Skeletal muscle cell (primary cell): ENCODE results near the gene GCNA.
"Not testable (repeated sequence)": the region's sequence is repeated elsewhere in the genome, so short reads cannot be mapped to it uniquely, and the experiment has no call there.

Experiments used
- DNase-seq: peaks from one replicate; pipeline ENCODE4 v3.0.0-alpha.2; 2010; ENCODE audit warnings: low read depth
- H3K4me3 ChIP-seq: 2 replicates; pipeline ENCODE4 v1.5.1; 2011; ENCODE audit warnings: low read depth, mild to moderate bottlenecking, control low read depth, low read length, moderate library complexity

The GCNA gene

DNA sequence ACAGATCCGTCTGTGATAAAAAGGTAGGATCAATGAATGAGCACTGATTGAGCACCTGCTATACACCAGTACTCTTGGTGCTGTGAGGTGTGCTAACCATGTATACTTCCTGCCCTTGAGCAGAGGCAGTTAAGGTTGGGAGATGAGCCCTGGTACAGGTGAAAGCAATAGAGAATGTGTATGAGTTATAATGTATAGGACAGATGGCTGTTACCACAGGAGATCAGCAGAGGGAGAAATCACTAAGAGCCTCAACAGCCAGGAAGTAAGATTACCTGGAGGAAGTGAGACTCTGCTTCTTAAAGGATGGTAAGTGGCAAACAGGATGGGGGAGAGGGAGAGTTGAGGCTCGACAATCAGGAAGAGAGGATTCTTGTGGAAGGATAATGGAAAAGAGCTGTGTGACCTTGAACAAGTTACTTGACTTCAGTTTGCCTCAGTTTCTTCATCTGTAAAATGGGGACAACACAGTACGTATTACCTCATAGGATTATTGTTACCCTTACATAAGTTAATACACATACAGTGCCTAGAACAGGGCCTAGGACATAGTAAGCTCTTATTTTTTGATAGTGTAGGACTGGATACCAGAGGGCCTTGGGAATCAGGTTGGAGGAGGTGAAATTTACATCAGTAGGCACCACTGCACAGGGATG lies 31.0 kb downstream of the GCNA start:
- no peak overlapping the region for H3K4me3 ChIP-seq
- DNase-seq: no peak

- DNase-seq, H3K4me3 ChIP-seq: not testable (repeated sequence)
Observed at GRCh38 chrX:71611736-71612135, 33.5 kb downstream of the GCNA start.

DNA sequence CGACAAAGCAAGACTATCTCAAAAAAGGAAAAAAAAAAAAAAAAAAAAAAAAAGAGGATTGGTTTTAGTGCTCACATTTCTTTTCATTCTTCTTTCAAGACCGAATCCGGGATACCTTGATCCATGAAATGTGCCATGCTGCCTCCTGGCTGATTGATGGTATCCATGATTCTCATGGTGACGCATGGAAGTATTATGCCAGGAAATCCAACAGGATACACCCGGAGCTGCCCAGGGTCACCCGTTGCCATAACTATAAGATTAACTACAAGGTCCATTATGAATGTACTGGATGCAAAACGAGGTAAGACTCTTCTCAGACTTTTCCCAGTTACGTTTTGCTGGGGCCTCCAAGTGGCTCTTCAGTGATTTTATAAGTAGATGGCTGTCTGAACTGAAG lies 34.0 kb downstream of the GCNA start:
- DNase-seq: no peak
- H3K4me3 ChIP-seq: no peak overlapping the region

DNA sequence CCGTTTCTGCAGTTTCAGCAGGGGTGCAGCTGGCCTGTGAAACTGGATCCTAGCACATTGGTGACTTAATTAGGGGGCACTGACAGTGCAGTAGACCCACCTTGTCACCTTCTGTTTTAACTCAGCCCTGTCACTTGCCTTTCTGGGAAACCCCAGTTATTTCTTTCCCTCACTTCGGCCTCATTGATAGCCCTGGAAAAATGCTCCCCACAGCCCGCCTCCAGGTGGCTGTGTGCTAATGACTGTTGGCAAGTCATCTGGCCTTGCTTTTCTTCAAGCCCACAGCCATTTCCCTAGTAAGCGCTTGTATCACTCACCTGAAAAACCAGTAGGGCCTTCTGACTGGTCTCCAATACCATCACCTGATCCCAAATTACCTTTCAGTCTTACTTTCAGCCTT lies 36.8 kb downstream of the GCNA start:
- DNase-seq: no peak
- no peak overlapping the region for H3K4me3 ChIP-seq

DNA sequence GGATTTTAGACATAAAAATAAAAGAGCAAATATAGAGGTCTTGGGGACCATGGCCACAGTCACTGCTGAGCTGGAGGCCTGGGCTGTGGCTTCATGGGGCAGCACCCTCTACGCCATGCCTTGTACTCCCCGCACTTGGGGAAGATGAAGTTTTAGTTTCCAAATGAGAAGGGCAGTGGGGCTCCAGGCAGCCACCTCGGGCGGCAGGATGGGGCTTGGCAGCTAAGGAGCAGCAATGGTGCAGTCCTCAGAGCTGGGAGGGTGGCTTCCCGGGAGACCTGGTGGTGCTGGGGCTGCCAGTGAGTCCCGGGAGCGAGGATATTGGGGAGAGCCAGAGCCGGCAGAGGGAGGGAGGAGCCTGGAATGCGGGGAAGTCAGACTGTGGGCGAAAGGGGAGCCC lies 37.7 kb downstream of the GCNA start:
- DNase-seq: no peak
- no peak overlapping the region for H3K4me3 ChIP-seq

DNA sequence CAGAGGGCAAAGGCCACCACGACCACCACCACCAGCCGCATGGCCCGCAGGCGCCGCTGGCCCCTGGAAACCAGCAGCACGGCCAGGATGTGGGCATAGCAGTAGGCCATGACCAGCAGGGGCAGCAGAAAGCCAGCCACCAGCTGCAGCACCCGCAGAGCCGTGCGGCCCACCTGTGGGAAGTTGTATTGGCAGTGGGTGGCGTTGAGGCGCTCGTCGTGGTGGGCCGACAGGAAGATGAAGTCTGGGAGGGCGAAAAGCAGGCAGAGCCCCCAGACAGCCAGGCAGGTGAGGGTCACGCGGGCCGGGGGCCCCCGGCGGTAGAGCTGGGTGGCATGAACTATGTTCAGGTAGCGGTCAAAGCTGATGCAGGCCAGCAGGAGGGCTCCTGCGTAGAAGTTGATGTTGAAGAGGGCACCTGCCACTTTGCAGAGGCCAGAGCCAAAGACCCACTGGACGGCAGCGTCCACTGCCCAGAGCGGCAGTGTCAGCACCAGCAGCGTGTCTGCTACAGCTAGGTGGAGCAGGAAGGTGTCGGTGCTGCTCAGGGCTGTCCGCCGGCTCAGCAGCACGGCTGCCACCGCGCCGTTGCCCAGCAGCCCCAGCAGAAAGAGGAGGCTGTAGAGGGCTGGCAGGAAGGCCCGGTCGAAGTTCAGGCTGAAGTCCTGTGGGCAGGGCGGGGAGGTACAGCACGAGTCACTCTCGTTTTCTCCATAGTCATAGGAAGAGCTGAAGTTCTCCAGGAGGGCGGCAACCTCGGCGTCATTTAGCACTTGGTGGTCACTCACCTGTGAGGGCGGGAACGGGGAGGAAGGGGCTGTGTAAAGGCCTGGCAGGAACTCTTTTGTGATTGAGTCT lies 38.7 kb downstream of the GCNA start:
- DNase-seq: no peak
- H3K4me3 ChIP-seq: no peak overlapping the region

- DNase-seq: no peak
- no peak overlapping the region for H3K4me3 ChIP-seq
Observed at GRCh38 chrX:71617742-71618141, 39.5 kb downstream of the GCNA start.

GRCh38 chrX:71618303-71618721 lies 40.1 kb downstream of the GCNA start, which contains the start of gene CXCR3:
Gene CXCR3 (minus strand): TSS chrX:71618511. CDS start chrX:71618449, 62 bp downstream.
- no peak for DNase-seq
- no peak within 1 kb of the TSS for H3K4me3 ChIP-seq

DNA sequence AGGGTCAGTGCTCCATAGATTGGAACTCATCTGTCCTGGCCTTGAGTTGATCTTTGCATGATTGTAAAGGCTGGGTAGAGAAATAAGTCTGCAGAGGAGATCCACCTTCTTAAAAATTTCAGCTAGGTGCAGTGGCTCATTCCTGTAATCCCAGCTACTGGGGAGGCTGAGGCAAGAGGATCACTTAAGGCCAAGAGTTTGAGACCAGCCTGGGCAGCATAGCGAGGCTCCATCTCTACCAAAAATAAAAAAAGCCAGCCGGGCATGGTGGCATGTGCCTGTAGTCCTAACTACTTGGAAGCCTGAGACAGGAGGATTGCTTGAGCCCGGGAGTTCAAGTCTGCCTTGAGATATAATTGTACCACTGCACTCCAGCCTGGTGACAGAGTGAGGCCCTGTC lies 40.5 kb downstream of the GCNA start:
- H3K4me3 ChIP-seq: no peak overlapping the region
- DNase-seq: no peak

- no peak for DNase-seq
- no peak overlapping the region for H3K4me3 ChIP-seq
Observed at GRCh38 chrX:71619193-71619592, 41.0 kb downstream of the GCNA start.

DNA sequence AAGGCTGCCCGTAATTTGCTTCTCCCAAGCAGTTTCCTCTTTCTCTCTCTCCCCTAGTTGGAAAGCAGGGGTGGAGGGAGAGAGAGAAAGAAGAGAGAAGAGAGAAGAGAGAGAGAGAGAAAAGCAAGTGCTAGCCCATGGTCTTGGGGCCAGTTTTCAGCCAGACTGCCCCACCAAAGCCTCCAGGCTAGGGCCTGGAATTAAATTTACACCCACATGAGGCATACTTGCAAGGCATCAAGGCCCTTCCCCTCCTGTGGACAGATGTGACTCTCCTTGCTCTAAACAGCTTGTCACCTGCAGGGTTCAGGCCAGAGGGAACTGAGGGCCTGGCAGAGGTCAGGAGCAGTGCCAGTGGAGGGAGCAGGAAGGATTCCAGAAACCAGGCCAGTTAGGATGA lies 41.7 kb downstream of the GCNA start:
- no peak for DNase-seq
- H3K4me3 ChIP-seq: no peak overlapping the region

DNA sequence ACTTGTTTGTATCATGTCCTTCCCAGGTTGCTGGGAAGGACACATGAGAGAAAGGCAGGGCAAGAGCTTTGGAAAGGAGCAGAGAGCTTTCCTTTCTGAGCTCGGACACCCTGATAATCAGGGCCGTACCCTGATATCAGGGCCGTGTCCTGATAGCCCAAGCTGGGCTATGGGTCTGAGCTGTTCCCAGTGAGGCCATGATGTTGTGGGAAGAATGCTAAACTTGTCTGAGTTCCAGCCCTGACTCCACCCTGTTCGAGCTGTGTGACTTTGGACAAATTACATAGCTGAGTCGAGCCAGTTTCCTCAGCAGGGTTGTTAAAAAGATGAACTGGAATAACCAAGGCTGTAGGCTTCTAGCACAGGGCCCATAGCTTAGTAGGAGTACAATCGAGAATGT lies 43.4 kb downstream of the GCNA start:
- DNase-seq: no peak

GRCh38 chrX:71622032-71622575 lies 43.9 kb downstream of the GCNA start:
- H3K4me3 ChIP-seq: no peak overlapping the region

More for the DNA sequence above, 43.4 kb downstream of the GCNA start:
- no peak overlapping the region for H3K4me3 ChIP-seq

GRCh38 chrX:71622576-71623450 lies 44.6 kb downstream of the GCNA start:
- H3K4me3 ChIP-seq: no peak overlapping the region
- no peak for DNase-seq

More at GRCh38 chrX:71622032-71622575, 43.9 kb downstream of the GCNA start:
- no peak for DNase-seq

GRCh38 chrX:71623714-71624113 lies 45.5 kb downstream of the GCNA start:
- DNase-seq: no peak

DNA sequence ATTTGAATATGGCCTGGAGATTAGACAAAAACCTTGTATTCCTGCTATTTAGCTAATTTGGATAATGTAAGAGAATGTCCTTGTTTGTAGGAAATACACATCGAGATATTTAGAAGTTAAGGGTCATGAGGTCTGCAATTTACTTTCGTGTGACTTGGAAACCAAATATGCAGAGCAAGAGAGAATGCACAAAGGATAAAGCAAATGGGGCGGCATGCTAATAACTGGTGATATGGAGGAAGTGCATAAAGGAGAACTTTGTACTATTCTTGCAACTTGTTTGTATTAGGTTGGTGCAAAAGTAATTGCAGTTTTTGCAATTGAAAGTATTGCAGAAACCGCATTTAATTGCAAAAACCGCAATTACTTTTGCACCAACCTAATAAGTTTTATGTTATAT lies 47.2 kb downstream of the GCNA start:
- no peak for DNase-seq
- no peak overlapping the region for H3K4me3 ChIP-seq

More at GRCh38 chrX:71623714-71624113, 45.5 kb downstream of the GCNA start:
- no peak overlapping the region for H3K4me3 ChIP-seq

- no peak overlapping the region for H3K4me3 ChIP-seq
- DNase-seq: no peak
Observed at GRCh38 chrX:71626576-71626975, 48.3 kb downstream of the GCNA start.

GRCh38 chrX:71627588-71628404 lies 49.6 kb downstream of the GCNA start:
- no peak overlapping the region for H3K4me3 ChIP-seq
- no peak for DNase-seq

DNA sequence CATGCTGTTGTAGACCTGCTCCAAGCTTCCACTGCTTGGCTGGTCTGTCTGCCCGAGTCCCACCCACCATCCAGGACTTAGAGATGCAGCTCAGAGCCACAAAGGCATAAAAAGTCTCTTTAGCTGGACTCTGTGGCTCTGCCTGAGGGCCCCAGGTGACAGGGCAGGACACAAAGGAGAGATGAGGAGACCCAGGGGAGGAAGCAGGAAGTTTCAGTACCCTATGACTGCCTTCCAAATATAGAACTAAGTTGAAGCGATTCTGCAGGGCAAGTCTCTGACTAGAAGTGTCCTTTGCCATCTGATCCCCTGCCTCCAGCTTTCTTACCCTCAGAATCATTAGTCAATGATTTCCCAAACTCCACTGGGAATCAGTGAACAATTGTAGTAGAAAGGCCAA lies 51.2 kb downstream of the GCNA start:
- no peak overlapping the region for H3K4me3 ChIP-seq
- no peak for DNase-seq
